Epithelial cell of esophagus (primary cell): Measurements from ENCODE around the gene OR2A2.

ENCODE experiments used
- DNase-seq: peaks from one replicate; pipeline ENCODE4 v3.0.0; 2010; ENCODE audit warnings: low read depth
- H3K4me3 ChIP-seq: 2 replicates; pipeline ENCODE4 v1.5.1; 2011; ENCODE audit warnings: mild to moderate bottlenecking, low read length, control low read depth
- CTCF ChIP-seq: IDR thresholded peaks from 2 replicates; pipeline ENCODE4 v1.5.1; 2011; ENCODE audit warnings: low read depth, mild to moderate bottlenecking, low read length, control low read depth, inconsistent platforms; ENCODE audit not compliant: insufficient read depth; ENCODE audit errors: missing control alignments

Gene OR2A2

GRCh38 chr7:144109283-144109682 lies at the start of gene OR2A2:
Gene OR2A2 (plus strand): TSS chr7:144109583. CDS start chr7:144109583, 0 bp downstream.
- no peak within 1 kb of the TSS for H3K4me3 ChIP-seq
- DNase-seq, result no peak
- TF ChIP-seq CTCF, result no peak

GRCh38 chr7:144063710-144064109 lies 45.7 kb upstream of the OR2A2 start:
- DNase-seq, result no peak
- no peak overlapping the region for H3K4me3 ChIP-seq
- TF ChIP-seq CTCF, result peak; percentile 29

GRCh38 chr7:144069511-144069910 lies 39.9 kb upstream of the OR2A2 start, which contains the start of gene OR2A25:
Gene OR2A25 (plus strand): TSS chr7:144069811. CDS start chr7:144074220, 4,409 bp downstream.
- no peak for DNase-seq
- no peak for TF ChIP-seq CTCF
- H3K4me3 ChIP-seq, result no peak within 1 kb of the TSS

- no peak for TF ChIP-seq CTCF
- no peak overlapping the region for H3K4me3 ChIP-seq
- no peak for DNase-seq
These were observed 39.4 kb upstream of the OR2A2 start for GRCh38 chr7:144069953-144070352.

- no peak for TF ChIP-seq CTCF
- no peak for DNase-seq
These were observed 35.0 kb upstream of the OR2A2 start for GRCh38 chr7:144074374-144074773.

GRCh38 chr7:144085978-144086377 lies 23.4 kb upstream of the OR2A2 start, which contains the start of gene OR2A12:
Gene OR2A12 (plus strand): TSS chr7:144086278. CDS start chr7:144095108, 8,830 bp downstream.
- no peak within 1 kb of the TSS for H3K4me3 ChIP-seq
- no peak for TF ChIP-seq CTCF
- no peak for DNase-seq

More at GRCh38 chr7:144074374-144074773, 35.0 kb upstream of the OR2A2 start:
- no peak overlapping the region for H3K4me3 ChIP-seq

GRCh38 chr7:144086730-144087129 lies 22.7 kb upstream of the OR2A2 start:
- no peak for TF ChIP-seq CTCF
- H3K4me3 ChIP-seq, result no peak overlapping the region
- DNase-seq, result no peak
